HG03159 (cell line): ENCODE results near the gene PFKP.
A peak's percentile ranks its signal among the peaks of the same experiment; 100 is the strongest.
"Not testable (repeated sequence)": the region's sequence is repeated elsewhere in the genome, so short reads cannot be mapped to it uniquely, and the experiment has no call there.

Experiments used
- ATAC-seq: cut with Tn5 transposase; IDR thresholded peaks from one replicate; pipeline ENCODE4 v1.9.1; 2021; ENCODE audit warnings: mild to moderate bottlenecking, moderate library complexity; ENCODE audit not compliant: unreplicated experiment

The PFKP gene

GRCh38 chr10:3150366-3150765 is 83.0 kb downstream of the PFKP start:
- ATAC-seq = no peak

GRCh38 chr10:3150961-3151360 is 83.6 kb downstream of the PFKP start:
- ATAC-seq = no peak

- no peak for ATAC-seq
Observed at GRCh38 chr10:3151889-3152565, 84.7 kb downstream of the PFKP start.

- no peak for ATAC-seq
Observed at GRCh38 chr10:3152566-3152935, 85.2 kb downstream of the PFKP start.

GRCh38 chr10:3154666-3155065 is 87.3 kb downstream of the PFKP start:
- no peak for ATAC-seq

GRCh38 chr10:3159152-3159551 is 91.8 kb downstream of the PFKP start:
- no peak for ATAC-seq

- no peak for ATAC-seq
Observed at GRCh38 chr10:3162533-3162932, 95.2 kb downstream of the PFKP start.

- no peak for ATAC-seq
Observed at GRCh38 chr10:3163879-3164278, 96.5 kb downstream of the PFKP start.

- ATAC-seq = no peak
Observed at GRCh38 chr10:3165196-3165595, 97.8 kb downstream of the PFKP start.

- no peak for ATAC-seq
Observed at GRCh38 chr10:3166496-3167290, 99.3 kb downstream of the PFKP start.

- ATAC-seq = no peak
Observed at GRCh38 chr10:3167611-3168330, 100.4 kb downstream of the PFKP start.

- ATAC-seq = no peak
Observed at GRCh38 chr10:3169271-3169670, 101.9 kb downstream of the PFKP start.

GRCh38 chr10:3169673-3170072 is 102.3 kb downstream of the PFKP start:
- ATAC-seq = no peak

GRCh38 chr10:3171488-3171887 is 104.1 kb downstream of the PFKP start:
- ATAC-seq = not testable (repeated sequence)

GRCh38 chr10:3172081-3172445 is 104.7 kb downstream of the PFKP start:
- ATAC-seq = peak; percentile 2

- ATAC-seq = peak; percentile 96
Observed at GRCh38 chr10:3172446-3173170, 105.3 kb downstream of the PFKP start, which contains the start of gene PITRM1. Gene PITRM1, minus strand, starts transcription at chr10:3172782. Its CDS starts 10 bp downstream, at chr10:3172772.

- ATAC-seq = peak; percentile 36
Observed at GRCh38 chr10:3173171-3173878, 106.0 kb downstream of the PFKP start.

- ATAC-seq = no peak
Observed at GRCh38 chr10:3178042-3178441, 110.7 kb downstream of the PFKP start.

- ATAC-seq = no peak
Observed at GRCh38 chr10:3179174-3179573, 111.8 kb downstream of the PFKP start.

- no peak for ATAC-seq
Observed at GRCh38 chr10:3180355-3181025, 113.1 kb downstream of the PFKP start.
